Stimulated activated CD4-positive, alpha-beta T cell treated with anti-CD3 and anti-CD28 coated beads, Interleukin-2, amount 100 ng/mL, for 48 hours (primary cell): ENCODE measurements around the gene ERBIN.
"Not testable (repeated sequence)": the region's sequence is repeated elsewhere in the genome, so short reads cannot be mapped to it uniquely, and the experiment has no call there.

Source experiments
- DNase-seq, 2 donors: peaks; one replicate each; pipeline ENCODE4 v3.0.0-alpha.2; 2020

The ERBIN gene

GRCh38 chr5:65969539-65970393 lies 43.4 kb downstream of the ERBIN start:
- no peak for DNase-seq

GRCh38 chr5:65970481-65971367 lies 44.3 kb downstream of the ERBIN start:
- no peak for DNase-seq

GRCh38 chr5:65971643-65972042 lies 45.3 kb downstream of the ERBIN start:
- no peak for DNase-seq

- DNase-seq: not testable (repeated sequence)
These were observed 46.5 kb downstream of the ERBIN start for GRCh38 chr5:65972896-65973295.

GRCh38 chr5:65978251-65978650 lies 51.9 kb downstream of the ERBIN start:
- no peak for DNase-seq

- DNase-seq: no peak
These were observed 55.2 kb downstream of the ERBIN start for GRCh38 chr5:65981548-65981947.

GRCh38 chr5:65981969-65982619 lies 55.7 kb downstream of the ERBIN start:
- DNase-seq: no peak

GRCh38 chr5:65982635-65983034 lies 56.3 kb downstream of the ERBIN start:
- DNase-seq: no peak

- DNase-seq: no peak
These were observed 57.9 kb downstream of the ERBIN start for GRCh38 chr5:65984098-65984885.

- DNase-seq: no peak
These were observed 59.7 kb downstream of the ERBIN start for GRCh38 chr5:65986050-65986451.

- DNase-seq: no peak
These were observed 60.4 kb downstream of the ERBIN start for GRCh38 chr5:65986796-65987195.

- no peak for DNase-seq
These were observed 61.6 kb downstream of the ERBIN start for GRCh38 chr5:65987982-65988381.

GRCh38 chr5:65989158-65989557 lies 62.8 kb downstream of the ERBIN start:
- DNase-seq: no peak

GRCh38 chr5:65992630-65993029 lies 66.3 kb downstream of the ERBIN start:
- DNase-seq: no peak

- no peak for DNase-seq
These were observed 67.9 kb downstream of the ERBIN start for GRCh38 chr5:65994117-65994786.

GRCh38 chr5:65999061-65999723 lies 72.8 kb downstream of the ERBIN start:
- no peak for DNase-seq

- DNase-seq: no peak
These were observed 75.6 kb downstream of the ERBIN start for GRCh38 chr5:66001952-66002351.

GRCh38 chr5:66002415-66002814 lies 76.0 kb downstream of the ERBIN start:
- DNase-seq: no peak

- no peak for DNase-seq
These were observed 77.8 kb downstream of the ERBIN start for GRCh38 chr5:66004216-66004615.

GRCh38 chr5:66009277-66009676 lies 82.9 kb downstream of the ERBIN start:
- DNase-seq: no peak

GRCh38 chr5:66010476-66010875 lies 84.1 kb downstream of the ERBIN start:
- DNase-seq: no peak
